GM12891 (cell line): ENCODE results near the gene PCYT1B.

Experiments used
- POLR2A ChIP-seq: IDR thresholded peaks from 2 replicates; pipeline ENCODE4 v1.6.1; 2011; ENCODE audit warnings: low read depth, low read length, control low read depth
- POLR2AphosphoS5 ChIP-seq: IDR thresholded peaks from 2 replicates; pipeline ENCODE4 v1.6.1; 2011; ENCODE audit warnings: low read depth, low read length, control low read depth
- TAF1 ChIP-seq: IDR thresholded peaks from 2 replicates; pipeline ENCODE4 v1.6.1; 2011; ENCODE audit warnings: low read depth, low read length, control low read depth

DNA sequence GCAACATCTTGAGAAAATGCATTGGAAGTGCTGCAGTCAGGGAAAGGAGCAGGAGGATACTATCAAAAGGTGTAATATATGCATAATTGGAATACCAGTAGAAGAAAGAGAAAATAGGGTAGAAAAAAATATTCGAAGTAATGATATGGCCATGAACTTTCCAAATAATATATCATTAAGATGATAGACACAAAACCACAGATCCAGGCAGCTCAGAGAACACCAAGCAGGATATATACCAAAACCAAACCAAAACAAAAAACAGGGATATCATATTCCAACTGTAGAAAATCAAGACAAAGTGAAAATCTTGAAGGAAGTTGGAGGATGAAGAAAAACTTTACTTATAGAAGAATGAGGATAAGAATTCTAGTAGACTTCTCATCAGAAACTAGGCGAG is 36.9 kb upstream of the PCYT1B start:
- TF ChIP-seq POLR2AphosphoS5 (no peak), POLR2A (no peak), TAF1 (no peak)
